Sigmoid colon (tissue), 4 donors: ENCODE measurements around the gene CRLF1.

ENCODE experiments used
- CTCF ChIP-seq, 4 experiments: fragments of 450-650 bp in 3 of 4; fragments of 200-600 bp in 1 of 4; IDR thresholded peaks; one replicate each; pipeline ENCODE4 v1.5.1; 2016 to 2019; ENCODE audit warnings: antibody characterized with exemption in 4 of 4, mild to moderate bottlenecking in 3 of 4, moderate library complexity in 2 of 4
- POLR2A ChIP-seq, 2 donors: fragments of 450-650 bp; IDR thresholded peaks; one replicate each; pipeline ENCODE4 v1.6.1; 2016; ENCODE audit warnings: antibody characterized with exemption in 2 of 2, mild to moderate bottlenecking in 2 of 2, moderate library complexity in 2 of 2
- POLR2AphosphoS5 ChIP-seq, 4 donors: sonication (generic); formaldehyde crosslinking; IDR thresholded peaks; one replicate each; pipeline ENCODE4 v1.6.1; 2017; ENCODE audit warnings: antibody characterized with exemption in 4 of 4

- no peak for TF ChIP-seq CTCF (IDR thresholded peaks at IDR 0.05)
- no peak for TF ChIP-seq POLR2A (IDR thresholded peaks at IDR 0.05)
- peak in 3 of 4 donors; percentile 14 to 27 (median 14) for TF ChIP-seq POLR2AphosphoS5 (IDR thresholded peaks at IDR 0.05)
These were observed 42.3 kb upstream of the CRLF1 start for GRCh38 chr19:18648973-18649315.
